Activated T-cell treated with anti-CD3 and anti-CD28 coated beads, Interleukin-2, amount 50 U/mL, for 72 hours (primary cell): Measurements from ENCODE around the gene RADIL. TPM values are rescaled to one million over a fixed set of nuclear protein-coding genes. Genes with fewer than 3 reads are reported as not detected.

Source experiments
- ATAC-seq, 2 donors: fragments of 150-1000 bp; cut with Tn5 transposase; replicated peaks in 1 of 2; 2 replicates each; pipeline ENCODE4 v1.10.0; 2021; ENCODE audit warnings: moderate library complexity in 2 of 2, mild to moderate bottlenecking in 1 of 2
- DNase-seq, 2 donors: peaks; one replicate each; pipeline ENCODE4 v3.0.0; 2021 to 2022; ENCODE audit warnings: mixed read lengths in 1 of 2
- H3K27ac Mint-ChIP-seq: one replicate; pipeline ENCODE4 v1.8.0; 2022; ENCODE audit warnings: mild to moderate bottlenecking, moderate library complexity, mixed read lengths
- H3K27me3 Mint-ChIP-seq: one replicate; pipeline ENCODE4 v1.8.0; 2022; ENCODE audit warnings: low read depth, mixed read lengths
- H3K36me3 Mint-ChIP-seq, 2 donors: one replicate each; pipeline ENCODE4 v1.8.0; 2022; ENCODE audit warnings: mixed read lengths in 2 of 2, mild to moderate bottlenecking in 1 of 2; ENCODE audit not compliant: insufficient read depth in 2 of 2
- H3K4me1 Mint-ChIP-seq: one replicate; pipeline ENCODE4 v1.8.0; 2022; ENCODE audit warnings: low read depth, mixed read lengths
- H3K4me3 Mint-ChIP-seq, 2 donors: one replicate each; pipeline ENCODE4 v1.8.0; 2022; ENCODE audit warnings: mild to moderate bottlenecking in 2 of 2, mixed read lengths in 2 of 2, moderate library complexity in 2 of 2
- H3K9me3 Mint-ChIP-seq, 2 donors: one replicate each; pipeline ENCODE4 v1.8.0; 2022; ENCODE audit warnings: mixed read lengths in 2 of 2
- total RNA-seq, 2 donors: library from RNA; stranded (reverse); gene quantifications; one replicate each; pipeline ENCODE4 v1.2.3, GENCODE V29; 2022

RADIL gene, protein sequence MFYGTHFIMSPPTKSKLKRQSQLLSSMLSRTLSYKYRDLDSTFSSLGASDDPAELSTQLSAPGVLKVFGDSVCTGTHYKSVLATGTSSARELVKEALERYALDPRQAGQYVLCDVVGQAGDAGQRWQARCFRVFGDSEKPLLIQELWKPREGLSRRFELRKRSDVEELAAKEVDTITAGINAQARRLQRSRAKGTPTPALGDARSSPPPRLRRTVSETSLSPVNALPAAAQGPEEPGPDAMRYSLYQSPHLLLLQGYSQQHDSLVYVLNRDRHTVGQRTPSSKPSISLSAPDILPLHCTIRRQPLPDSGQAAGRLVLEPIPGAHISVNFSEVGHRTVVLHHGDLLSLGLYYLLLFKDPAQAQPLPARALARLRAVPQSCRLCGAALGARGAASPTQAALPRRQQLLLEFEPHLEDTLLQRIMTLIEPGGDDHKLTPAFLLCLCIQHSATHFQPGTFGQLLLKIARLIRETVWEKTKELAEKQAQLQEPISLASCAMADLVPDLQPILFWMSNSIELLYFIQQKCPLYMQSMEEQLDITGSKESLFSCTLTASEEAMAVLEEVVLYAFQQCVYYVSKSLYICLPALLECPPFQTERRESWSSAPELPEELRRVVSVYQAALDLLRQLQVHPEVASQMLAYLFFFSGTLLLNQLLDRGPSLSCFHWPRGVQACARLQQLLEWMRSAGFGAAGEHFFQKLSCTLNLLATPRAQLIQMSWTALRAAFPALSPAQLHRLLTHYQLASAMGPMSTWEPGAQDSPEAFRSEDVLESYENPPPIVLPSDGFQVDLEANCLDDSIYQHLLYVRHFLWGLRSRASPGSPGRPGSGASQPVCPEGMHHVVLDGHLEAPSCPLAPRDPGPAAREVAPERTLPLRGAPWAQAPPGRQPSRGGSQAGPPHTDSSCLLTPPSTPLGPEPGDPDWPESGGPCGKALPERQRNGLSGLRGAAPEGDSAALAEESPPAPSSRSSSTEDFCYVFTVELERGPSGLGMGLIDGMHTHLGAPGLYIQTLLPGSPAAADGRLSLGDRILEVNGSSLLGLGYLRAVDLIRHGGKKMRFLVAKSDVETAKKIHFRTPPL
- total RNA-seq, result under 1 TPM; 0.50 to 0.53 TPM

GRCh38 chr7:4883372-4884144, at the start of gene RADIL:
TSS of gene RADIL (minus strand) at chr7:4883716. CDS start at chr7:4878139, 5,577 bp downstream.
- Mint-ChIP-seq H3K4me1 (peaks cover 10% of the 10 kb centered on the region), H3K27ac (no peak within 1 kb of the TSS), H3K9me3 (no peaks in the 10 kb centered on the region), H3K36me3 (no peaks in the 10 kb centered on the region), H3K27me3 (peaks cover 26% of the 10 kb centered on the region), H3K4me3 (peak within 1 kb of the TSS; percentile 76 to 77)
- DNase-seq, result peak; percentile 95 to 96
- ATAC-seq, result peak; percentile 98

DNA sequence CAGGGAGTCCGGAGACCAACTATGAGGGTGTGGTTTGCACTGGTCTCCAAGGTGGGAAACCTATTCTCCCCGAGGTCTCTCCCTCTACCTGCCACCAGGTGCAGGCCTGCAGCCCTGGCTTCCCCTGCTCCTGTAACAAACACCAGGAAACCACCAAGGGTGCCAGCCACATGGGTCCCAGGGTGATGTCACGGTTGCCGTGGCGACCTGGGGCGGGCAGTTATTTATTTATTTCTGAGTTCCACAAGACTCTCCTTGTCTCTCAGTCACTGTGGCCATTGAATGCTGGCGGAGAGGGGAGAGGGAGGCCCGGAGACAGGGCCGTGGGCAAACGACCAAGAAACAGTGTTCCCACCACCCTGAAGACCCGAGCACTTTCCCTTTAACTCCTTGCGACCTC, 48.4 kb upstream of the RADIL start:
- no peaks in the 10 kb centered on the region for H3K36me3 Mint-ChIP-seq
- H3K4me3 Mint-ChIP-seq, result no peak overlapping the region
- H3K4me1 Mint-ChIP-seq, result no peaks in the 10 kb centered on the region
- H3K27ac Mint-ChIP-seq, result no peak overlapping the region
- no peak for ATAC-seq
- DNase-seq, result no peak
- no peaks in the 10 kb centered on the region for H3K9me3 Mint-ChIP-seq
- no peaks in the 10 kb centered on the region for H3K27me3 Mint-ChIP-seq

DNA sequence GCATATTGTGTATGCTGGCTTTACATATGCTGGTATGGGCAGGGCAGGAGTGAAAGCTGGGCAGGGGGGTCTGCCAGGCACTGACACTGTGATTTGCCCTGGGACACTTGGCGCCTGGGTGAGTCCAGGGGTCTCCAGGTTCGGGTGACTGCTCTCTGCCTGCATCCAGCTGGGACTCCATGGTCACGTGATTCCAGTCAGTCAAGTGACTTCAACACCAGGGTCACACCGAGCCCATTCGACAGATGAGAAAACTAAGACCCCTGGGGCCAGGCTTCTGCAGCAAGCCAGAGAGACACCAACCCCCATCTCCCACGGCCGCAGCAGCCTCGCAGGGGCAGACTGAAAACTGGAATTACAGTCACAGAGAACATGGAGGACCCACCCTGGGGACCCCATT, 45.5 kb upstream of the RADIL start:
- no peak overlapping the region for H3K4me3 Mint-ChIP-seq
- ATAC-seq (no peak), DNase-seq (no peak)
- H3K36me3 Mint-ChIP-seq, result no peaks in the 10 kb centered on the region
- no peaks in the 10 kb centered on the region for H3K27me3 Mint-ChIP-seq
- no peaks in the 10 kb centered on the region for H3K9me3 Mint-ChIP-seq
- H3K27ac Mint-ChIP-seq, result no peak overlapping the region
- H3K4me1 Mint-ChIP-seq, result no peaks in the 10 kb centered on the region

- H3K9me3 Mint-ChIP-seq, result no peaks in the 10 kb centered on the region
- no peak overlapping the region for H3K4me3 Mint-ChIP-seq
- H3K27ac Mint-ChIP-seq, result no peak overlapping the region
- no peaks in the 10 kb centered on the region for H3K27me3 Mint-ChIP-seq
- DNase-seq (no peak), ATAC-seq (no peak)
- H3K36me3 Mint-ChIP-seq, result no peaks in the 10 kb centered on the region
- H3K4me1 Mint-ChIP-seq, result no peaks in the 10 kb centered on the region
These were observed 44.9 kb upstream of the RADIL start for GRCh38 chr7:4928445-4928844.

GRCh38 chr7:4919969-4920766, 36.7 kb upstream of the RADIL start:
- Mint-ChIP-seq H3K9me3 (no peaks in the 10 kb centered on the region), H3K27me3 (no peaks in the 10 kb centered on the region), H3K4me3 (no peak overlapping the region), H3K4me1 (no peaks in the 10 kb centered on the region), H3K36me3 (peaks cover 0 to 1% of the 10 kb centered on the region in 2 donors), H3K27ac (no peak overlapping the region)
- ATAC-seq (no peak), DNase-seq (no peak)

GRCh38 chr7:4916113-4916512, 32.6 kb upstream of the RADIL start:
- H3K27me3 Mint-ChIP-seq, result no peaks in the 10 kb centered on the region
- H3K4me1 Mint-ChIP-seq, result no peaks in the 10 kb centered on the region
- H3K36me3 Mint-ChIP-seq, result peaks cover 0 to 1% of the 10 kb centered on the region in 2 donors
- no peak overlapping the region for H3K4me3 Mint-ChIP-seq
- H3K9me3 Mint-ChIP-seq, result no peaks in the 10 kb centered on the region
- H3K27ac Mint-ChIP-seq, result no peak overlapping the region
- ATAC-seq, result no peak
- DNase-seq, result no peak

DNA sequence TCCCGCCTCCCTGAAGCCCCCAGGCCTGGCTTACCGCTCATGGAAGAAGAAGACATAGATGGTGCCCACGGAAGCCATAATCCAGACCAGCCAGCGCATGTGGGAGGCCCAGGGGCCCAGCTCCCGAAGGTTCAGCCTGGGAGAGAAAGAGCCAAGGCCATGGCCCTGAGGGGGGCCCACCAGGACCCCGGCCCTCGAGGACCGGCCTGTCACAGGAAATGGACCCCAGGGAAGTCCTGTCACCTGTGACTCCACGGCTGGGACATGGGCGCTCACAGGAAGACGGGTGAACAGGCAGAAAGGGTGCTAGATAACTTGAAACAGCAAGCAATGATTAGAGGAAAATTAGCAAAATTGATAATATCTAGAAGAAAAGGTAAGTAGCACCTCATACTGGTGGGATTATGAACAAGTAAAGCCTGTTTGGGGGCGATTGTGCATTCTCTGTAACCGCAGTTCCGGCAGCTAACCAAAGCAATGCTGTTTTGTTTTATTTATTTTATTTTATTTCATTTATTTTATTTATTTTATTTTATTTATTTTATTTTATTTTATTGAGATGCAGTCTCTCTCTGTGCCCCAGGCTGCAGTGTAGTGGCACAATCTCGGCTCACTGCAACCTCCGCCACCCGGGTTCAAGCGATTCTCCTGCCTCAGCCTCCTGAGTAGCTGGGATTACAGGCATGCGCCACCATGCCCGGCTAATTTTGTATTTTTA, 27.8 kb upstream of the RADIL start:
- DNase-seq (no peak), ATAC-seq (no peak)
- no peaks in the 10 kb centered on the region for H3K9me3 Mint-ChIP-seq
- no peaks in the 10 kb centered on the region for H3K27me3 Mint-ChIP-seq
- H3K27ac Mint-ChIP-seq, result no peak overlapping the region
- H3K4me3 Mint-ChIP-seq, result no peak overlapping the region
- no peaks in the 10 kb centered on the region for H3K36me3 Mint-ChIP-seq
- H3K4me1 Mint-ChIP-seq, result no peaks in the 10 kb centered on the region

GRCh38 chr7:4906682-4907081, 23.2 kb upstream of the RADIL start:
- no peak for ATAC-seq
- no peak overlapping the region for H3K27ac Mint-ChIP-seq

DNA sequence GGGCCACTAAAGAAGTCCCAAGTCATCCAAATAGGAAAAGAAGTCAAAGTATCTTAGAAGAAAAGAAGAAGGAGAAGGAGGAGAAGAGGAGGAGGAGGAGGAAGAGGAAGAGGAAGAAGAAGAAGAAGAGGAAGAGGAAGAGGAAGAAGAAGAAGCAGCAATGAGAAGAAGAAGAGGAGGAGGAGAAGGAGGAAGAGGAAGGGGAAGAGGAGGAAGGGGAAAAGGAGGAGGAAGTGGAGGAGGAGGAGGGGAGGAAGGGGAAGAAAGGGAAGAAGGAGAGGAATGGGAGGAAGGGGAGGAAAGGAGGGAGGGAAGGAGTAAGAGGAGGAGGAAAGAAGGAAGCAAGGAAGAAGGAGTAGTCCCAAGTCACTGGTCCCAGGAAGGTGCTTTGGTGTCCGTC, 21.7 kb upstream of the RADIL start:
- Mint-ChIP-seq H3K27ac (no peak overlapping the region), H3K4me1 (no peaks in the 10 kb centered on the region), H3K27me3 (peaks cover under 1% of the 10 kb centered on the region), H3K9me3 (no peaks in the 10 kb centered on the region), H3K36me3 (no peaks in the 10 kb centered on the region), H3K4me3 (no peak overlapping the region)
- DNase-seq (no peak), ATAC-seq (no peak)

More at GRCh38 chr7:4906682-4907081, 23.2 kb upstream of the RADIL start:
- Mint-ChIP-seq H3K4me1 (no peaks in the 10 kb centered on the region), H3K9me3 (no peaks in the 10 kb centered on the region), H3K27me3 (no peaks in the 10 kb centered on the region), H3K36me3 (no peaks in the 10 kb centered on the region), H3K4me3 (no peak overlapping the region)
- no peak for DNase-seq

DNA sequence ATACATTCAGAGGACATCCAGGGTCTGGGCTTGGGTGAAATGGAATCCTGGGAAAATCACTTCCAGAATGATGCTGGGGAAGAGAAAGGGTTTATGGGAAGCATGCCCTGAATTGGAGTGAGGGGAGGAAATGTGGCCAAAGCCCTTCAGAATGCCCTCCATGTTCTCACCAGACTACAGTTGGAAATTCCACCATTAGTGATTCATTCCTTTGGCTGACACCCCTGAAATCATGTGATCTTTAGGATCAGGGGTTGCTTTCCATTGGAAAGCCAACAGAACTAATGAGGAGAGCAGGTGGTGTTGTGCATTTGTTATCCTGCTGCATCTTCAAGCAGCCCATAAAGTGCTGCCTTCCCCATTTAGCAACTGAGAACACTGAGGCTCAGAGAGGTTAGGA, 20.8 kb upstream of the RADIL start:
- Mint-ChIP-seq H3K27ac (no peak overlapping the region), H3K9me3 (no peaks in the 10 kb centered on the region), H3K4me1 (no peaks in the 10 kb centered on the region), H3K36me3 (no peaks in the 10 kb centered on the region), H3K4me3 (no peak overlapping the region), H3K27me3 (peaks cover 7% of the 10 kb centered on the region)
- ATAC-seq (no peak), DNase-seq (no peak)

- H3K4me3 Mint-ChIP-seq, result no peak overlapping the region
- no peaks in the 10 kb centered on the region for H3K36me3 Mint-ChIP-seq
- peaks cover 7% of the 10 kb centered on the region for H3K27me3 Mint-ChIP-seq
- peaks cover 0 to 4% of the 10 kb centered on the region in 2 donors for H3K9me3 Mint-ChIP-seq
- no peak overlapping the region for H3K27ac Mint-ChIP-seq
- H3K4me1 Mint-ChIP-seq, result no peaks in the 10 kb centered on the region
- ATAC-seq, result no peak
- DNase-seq, result no peak
These were observed 12.2 kb upstream of the RADIL start for GRCh38 chr7:4895766-4896165.
